ENCODE data around the gene LYZL1.

LYZL1 gene

GRCh38 chr10:29243066-29243465 lies 45.8 kb upstream of the LYZL1 start:
- DNase-seq (ENCODE audit: low read depth in 1 of 2, low spot score in 1 of 2), result no peak
- TF ChIP-seq GABPA (IDR thresholded peaks at IDR 0.05; ENCODE audit: low read depth) (no peak), SPI1 (IDR thresholded peaks at IDR 0.05; ENCODE audit: borderline replicate concordance, low read depth) (no peak), POLR2AphosphoS5 (IDR thresholded peaks at IDR 0.05; ENCODE audit: low read depth) (no peak), CTCF (IDR thresholded peaks at IDR 0.05; ENCODE audit: insufficient read depth, low read length) (no peak), REST (IDR thresholded peaks at IDR 0.05; ENCODE audit: insufficient replicate concordance, low read depth) (no peak)
- H3K4me3 ChIP-seq (replicated peaks; ENCODE audit: insufficient read depth, low read length), result no peak overlapping the region
- no peak overlapping the region for H3K27ac ChIP-seq (replicated peaks)
- no peaks in the 10 kb centered on the region for H3K27me3 ChIP-seq (ENCODE audit: insufficient read depth, poor library complexity, severe bottlenecking)

GRCh38 chr10:29243750-29244149 lies 45.1 kb upstream of the LYZL1 start:
- Histone ChIP-seq H3K27ac (replicated peaks) (no peak overlapping the region), H3K27me3 (ENCODE audit: insufficient read depth, poor library complexity, severe bottlenecking) (no peaks in the 10 kb centered on the region), H3K4me3 (replicated peaks; ENCODE audit: insufficient read depth, low read length) (no peak overlapping the region)
- TF ChIP-seq CTCF (IDR thresholded peaks at IDR 0.05; ENCODE audit: insufficient read depth, low read length) (no peak), POLR2AphosphoS5 (IDR thresholded peaks at IDR 0.05; ENCODE audit: low read depth) (no peak), GABPA (IDR thresholded peaks at IDR 0.05; ENCODE audit: low read depth) (no peak), SPI1 (IDR thresholded peaks at IDR 0.05; ENCODE audit: borderline replicate concordance, low read depth) (no peak), REST (IDR thresholded peaks at IDR 0.05; ENCODE audit: insufficient replicate concordance, low read depth) (no peak)
- no peak for DNase-seq (ENCODE audit: low read depth in 1 of 2, low spot score in 1 of 2)

GRCh38 chr10:29244978-29245377 lies 43.9 kb upstream of the LYZL1 start:
- DNase-seq (ENCODE audit: low read depth in 1 of 2, low spot score in 1 of 2), result no peak
- H3K27me3 ChIP-seq (ENCODE audit: insufficient read depth, poor library complexity, severe bottlenecking), result no peaks in the 10 kb centered on the region
- no peak overlapping the region for H3K4me3 ChIP-seq (replicated peaks; ENCODE audit: insufficient read depth, low read length)
- H3K27ac ChIP-seq (replicated peaks), result no peak overlapping the region
- TF ChIP-seq REST (IDR thresholded peaks at IDR 0.05; ENCODE audit: insufficient replicate concordance, low read depth), result no peak
- TF ChIP-seq GABPA (IDR thresholded peaks at IDR 0.05; ENCODE audit: low read depth), result no peak
- TF ChIP-seq SPI1 (IDR thresholded peaks at IDR 0.05; ENCODE audit: borderline replicate concordance, low read depth), result no peak
- TF ChIP-seq CTCF (IDR thresholded peaks at IDR 0.05; ENCODE audit: insufficient read depth, low read length), result no peak
- no peak for TF ChIP-seq POLR2AphosphoS5 (IDR thresholded peaks at IDR 0.05; ENCODE audit: low read depth)

All from HL-60 (cell line).